GM12873 (cell line): ENCODE measurements around the gene JAK1.

Source experiments
- CTCF ChIP-seq: IDR thresholded peaks from 2 replicates; pipeline ENCODE4 v1.5.1; 2012; ENCODE audit warnings: low read depth, mild to moderate bottlenecking, moderate library complexity, low read length, control low read depth; ENCODE audit not compliant: insufficient read depth; ENCODE audit errors: missing control alignments

Gene JAK1

GRCh38 chr1:64877151-64877550, 89.2 kb downstream of the JAK1 start:
- no peak for TF ChIP-seq CTCF

GRCh38 chr1:64875606-64876005, 90.7 kb downstream of the JAK1 start:
- TF ChIP-seq CTCF = no peak

- no peak for TF ChIP-seq CTCF
These were observed 91.2 kb downstream of the JAK1 start for GRCh38 chr1:64875101-64875500.

- no peak for TF ChIP-seq CTCF
These were observed 91.7 kb downstream of the JAK1 start for GRCh38 chr1:64874666-64875065.

- no peak for TF ChIP-seq CTCF
These were observed 92.8 kb downstream of the JAK1 start for GRCh38 chr1:64873576-64873975.

- no peak for TF ChIP-seq CTCF
These were observed 94.3 kb downstream of the JAK1 start for GRCh38 chr1:64872067-64872466.

- no peak for TF ChIP-seq CTCF
These were observed 95.1 kb downstream of the JAK1 start for GRCh38 chr1:64871256-64871655.
